Smooth muscle cell of trachea (primary cell): ENCODE results near the gene KRT12. TPM values are rescaled to one million over a fixed set of nuclear protein-coding genes. Genes with fewer than 3 reads are reported as not detected.

Source experiments
- total RNA-seq: library from RNA; depleted of rRNA; stranded (reverse); fragments of >200 nt; gene quantifications from 2 replicates; pipeline ENCODE4 v1.2.1, GENCODE V29; 2014

KRT12 gene
- not detected in 2 replicates for total RNA-seq

DNA sequence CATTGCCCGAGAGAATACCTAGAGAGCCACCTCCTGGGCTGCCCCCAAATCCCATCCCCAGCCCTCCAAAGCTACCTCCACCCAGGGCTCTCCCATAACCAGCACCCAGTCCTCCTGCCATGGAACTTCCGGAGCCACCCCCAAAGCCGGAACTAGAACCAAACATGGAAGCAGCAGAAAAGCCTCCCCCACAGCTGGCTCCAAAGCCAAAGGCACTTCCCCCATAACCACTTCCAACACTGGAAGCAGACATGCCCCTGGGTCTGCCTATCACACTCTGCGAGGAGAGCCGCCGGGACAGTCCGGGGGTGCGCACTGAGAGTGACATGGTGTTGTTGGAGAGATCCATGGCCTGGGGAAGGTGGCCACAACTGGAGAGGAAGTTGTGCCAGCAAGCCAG lies at the start of gene KRT12:
Gene KRT12, minus strand, starts transcription at position 386 of the 400 bp plus-strand sequence. Its CDS starts 37 bp downstream, at position 349.

DNA sequence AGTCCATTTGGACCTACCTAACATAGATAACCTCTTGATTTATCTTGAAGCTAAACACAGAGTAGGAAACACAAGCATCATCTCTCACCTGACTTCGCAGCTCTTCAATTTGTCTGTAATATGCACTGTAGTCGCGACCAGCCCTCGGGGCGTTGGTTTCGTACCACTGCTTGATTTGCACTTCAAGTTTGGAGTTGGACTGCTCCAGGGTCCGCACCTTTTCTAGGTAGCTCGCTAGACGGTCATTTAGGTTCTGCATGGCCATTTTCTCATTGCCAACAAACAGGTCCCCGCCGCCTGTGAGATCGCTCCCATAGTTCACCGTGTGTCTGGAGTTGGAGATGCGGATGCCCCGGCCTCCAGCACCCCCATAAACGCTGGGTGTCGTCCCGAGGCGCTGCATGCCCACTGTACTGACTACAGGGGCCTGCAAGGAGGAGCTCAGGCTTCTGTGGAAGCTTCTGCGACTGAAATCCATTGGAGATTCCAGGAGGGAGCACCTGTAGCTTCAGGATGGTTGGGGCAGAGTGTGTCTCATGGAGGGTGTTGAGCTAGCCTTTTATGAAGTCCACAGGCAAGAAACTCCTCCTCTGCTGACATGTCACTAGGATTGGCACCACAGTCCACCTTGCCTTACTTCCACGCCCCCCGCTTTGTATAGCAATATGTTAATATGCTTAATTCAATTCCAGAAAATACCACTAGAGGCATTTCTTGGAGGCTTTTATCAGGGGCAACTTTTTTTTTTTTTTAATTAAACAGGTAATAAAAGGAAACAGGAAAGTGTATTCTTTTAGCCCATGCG lies 17.9 kb upstream of the KRT12 start, which contains the start of gene KRT20:
Gene KRT20, minus strand, starts transcription at position 535 of the 805 bp plus-strand sequence. Its CDS starts 57 bp downstream, at position 478.

DNA sequence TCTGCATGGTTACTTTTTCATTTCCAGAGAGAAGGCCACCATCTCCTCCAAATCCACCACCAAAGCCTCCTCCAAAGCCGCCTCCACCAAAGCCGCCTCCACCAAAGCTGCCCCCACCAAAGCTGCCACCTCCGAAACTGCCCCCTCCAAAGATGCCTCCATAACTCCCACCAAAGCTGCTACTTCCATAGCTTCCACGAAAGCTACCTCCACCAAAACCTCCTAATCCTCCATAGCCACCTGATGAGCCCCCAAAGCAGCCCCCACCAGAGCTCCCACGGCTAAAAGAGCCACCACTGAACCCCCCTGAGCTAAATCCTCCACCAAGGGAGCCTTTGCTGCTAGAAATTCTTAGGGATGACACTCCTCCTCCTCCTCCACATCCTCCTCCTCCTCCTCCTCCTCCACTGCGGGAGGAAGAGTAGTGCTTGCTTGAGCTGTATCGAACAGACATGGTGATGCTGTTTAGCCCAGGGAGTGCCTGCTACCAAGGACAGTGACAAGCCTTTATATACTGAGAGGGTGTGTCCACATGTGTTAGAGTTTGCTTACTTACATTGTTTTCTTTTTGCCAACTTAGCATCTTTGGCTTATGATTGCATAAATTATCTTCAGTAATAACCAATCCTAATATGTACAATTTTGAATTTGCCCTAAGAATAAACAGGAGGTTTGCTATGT lies 44.8 kb downstream of the KRT12 start, which contains the start of gene KRT10:
Gene KRT10, minus strand, starts transcription at position 483 of the 681 bp plus-strand sequence. Its CDS starts 29 bp downstream, at position 454.

Other genes with a start within 250 kb of the KRT12 start
- 82.4 and 89.9 TPM in 2 replicates for gene SMARCE1, start 219.4 kb downstream of the KRT12 start, total RNA-seq
- gene KRT222, start 202.0 kb downstream of the KRT12 start, total RNA-seq: not detected in 2 replicates
- gene KRT24, start 163.5 kb downstream of the KRT12 start, total RNA-seq: not detected in 2 replicates
- not detected in 2 replicates for gene KRT25, start 111.9 kb downstream of the KRT12 start, total RNA-seq
- gene KRT26, start 95.0 kb downstream of the KRT12 start, total RNA-seq: not detected in 2 replicates
- gene KRT27, start 84.7 kb downstream of the KRT12 start, total RNA-seq: not detected in 2 replicates
- not detected in 2 replicates for gene KRT28, start 67.3 kb downstream of the KRT12 start, total RNA-seq
- gene KRT10, start 44.6 kb downstream of the KRT12 start, total RNA-seq: 1.5 and 3.5 TPM in 2 replicates
- gene KRT20, start 18.0 kb upstream of the KRT12 start, total RNA-seq: not detected in 2 replicates
- gene KRT23, start 70.4 kb upstream of the KRT12 start, total RNA-seq: 0.17 and 0.87 TPM in 2 replicates
- not detected in 2 replicates for gene KRT39, start 99.7 kb upstream of the KRT12 start, total RNA-seq
- gene KRT40, start 117.1 kb upstream of the KRT12 start, total RNA-seq: not detected in 2 replicates
- not detected in 2 replicates for gene KRTAP3-3, start 126.9 kb upstream of the KRT12 start, total RNA-seq
- not detected in 2 replicates for gene KRTAP3-2, start 132.7 kb upstream of the KRT12 start, total RNA-seq
- not detected in 2 replicates for gene KRTAP3-1, start 141.9 kb upstream of the KRT12 start, total RNA-seq
- 2.2 TPM in 1 of 2 replicates, not detected in the other for gene KRTAP1-5, start 160.0 kb upstream of the KRT12 start, total RNA-seq
- not detected in 2 replicates for gene KRTAP1-4, start 163.0 kb upstream of the KRT12 start, total RNA-seq
- not detected in 2 replicates for gene KRTAP1-3, start 167.7 kb upstream of the KRT12 start, total RNA-seq
- not detected in 2 replicates for gene KRTAP1-1, start 174.2 kb upstream of the KRT12 start, total RNA-seq
- not detected in 2 replicates for gene KRTAP2-1, start 180.1 kb upstream of the KRT12 start, total RNA-seq
- gene KRTAP2-2, start 188.0 kb upstream of the KRT12 start, total RNA-seq: not detected in 2 replicates
- gene KRTAP2-3, start 192.9 kb upstream of the KRT12 start, total RNA-seq: not detected in 2 replicates
- not detected in 2 replicates for gene KRTAP2-4, start 198.7 kb upstream of the KRT12 start, total RNA-seq
- not detected in 2 replicates for gene KRTAP4-7, start 216.9 kb upstream of the KRT12 start, total RNA-seq
- gene KRTAP4-8, start 230.9 kb upstream of the KRT12 start, total RNA-seq: not detected in 2 replicates
- not detected in 2 replicates for gene KRTAP4-16, start 235.0 kb upstream of the KRT12 start, total RNA-seq
- gene KRTAP4-9, start 238.2 kb upstream of the KRT12 start, total RNA-seq: not detected in 2 replicates